Measurements from ENCODE around the gene MPHOSPH6.
"Not testable (repeated sequence)": the region's sequence is repeated elsewhere in the genome, so short reads cannot be mapped to it uniquely, and the experiment has no call there.

The MPHOSPH6 gene

DNA sequence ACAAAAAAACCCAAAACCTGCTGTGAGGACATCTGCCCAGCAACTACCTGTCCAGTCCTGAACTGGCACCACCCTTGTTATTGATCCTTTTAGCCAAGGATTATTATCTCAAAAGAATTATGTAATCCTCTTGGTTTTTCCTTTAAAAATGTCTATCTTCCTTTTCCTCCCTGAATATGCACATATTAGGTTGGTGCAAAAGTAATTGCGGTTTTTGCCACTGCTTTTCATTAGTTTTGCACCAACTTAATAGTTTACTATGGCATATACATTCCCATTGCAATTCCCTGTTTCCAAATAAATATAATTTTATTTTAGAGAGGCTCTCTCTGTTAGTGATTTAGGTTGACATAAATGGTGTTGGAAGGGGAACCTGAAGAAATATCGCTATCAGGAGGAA lies 51.3 kb downstream of the MPHOSPH6 start:
- DNase-seq (ENCODE audit: low spot score) = no peak

DNA sequence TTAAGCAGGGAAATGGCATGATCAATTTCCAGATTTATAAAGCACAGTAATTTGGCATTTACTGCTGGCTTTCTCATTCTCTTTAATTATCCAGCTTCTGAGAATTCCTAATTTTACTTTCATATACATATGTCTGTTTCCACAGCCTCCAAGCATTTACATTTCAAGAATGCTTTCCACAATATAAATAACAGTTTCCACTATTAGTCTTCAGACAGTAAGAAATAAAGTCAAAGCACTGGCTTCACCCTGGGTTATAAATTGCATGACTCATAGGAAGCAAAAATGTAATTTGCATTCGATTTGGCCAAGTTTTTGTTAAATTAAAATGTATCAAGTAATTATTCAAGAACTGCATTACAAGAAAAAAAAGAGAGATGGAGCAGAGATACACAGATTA lies 53.5 kb downstream of the MPHOSPH6 start:
- no peak for DNase-seq (ENCODE audit: low spot score)

DNA sequence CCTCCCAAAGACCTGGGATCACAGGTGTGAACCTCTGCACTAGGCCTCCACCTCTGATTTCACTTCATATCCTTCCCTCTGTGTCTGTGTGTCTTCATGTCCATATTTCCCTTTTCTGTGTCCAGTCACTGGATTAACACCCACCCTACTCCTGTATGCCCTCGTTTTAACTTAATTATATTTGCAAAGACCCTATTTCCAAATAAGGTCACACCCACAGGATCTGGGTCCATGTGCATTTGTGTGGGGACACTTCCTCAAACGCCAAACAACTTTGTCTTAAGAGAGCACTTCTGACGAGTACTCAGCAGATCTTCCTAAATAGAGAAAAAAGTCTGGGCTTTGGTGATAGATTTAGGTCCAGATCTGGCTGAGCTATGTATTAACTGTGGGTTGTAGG lies 56.3 kb downstream of the MPHOSPH6 start:
- DNase-seq (ENCODE audit: low spot score) = no peak

DNA sequence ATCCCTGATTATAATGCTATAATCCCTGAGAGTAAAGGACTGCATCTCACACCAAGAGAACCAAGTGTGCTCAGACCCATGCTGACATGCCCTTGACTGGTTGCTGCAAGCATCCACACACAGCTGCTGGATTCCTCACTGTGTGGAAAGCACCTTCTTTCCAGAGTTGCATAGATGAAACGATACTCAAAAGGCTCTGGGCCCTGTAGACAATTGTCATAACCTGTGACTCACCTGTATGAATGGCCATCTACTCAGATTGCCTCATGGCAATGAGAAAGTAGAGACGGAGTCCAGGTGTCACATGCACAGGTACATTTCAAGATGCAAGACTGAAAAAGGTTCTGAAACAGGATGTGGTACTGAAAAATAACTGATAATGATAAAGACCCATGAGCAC lies 58.1 kb downstream of the MPHOSPH6 start:
- no peak for DNase-seq (ENCODE audit: low spot score)

DNA sequence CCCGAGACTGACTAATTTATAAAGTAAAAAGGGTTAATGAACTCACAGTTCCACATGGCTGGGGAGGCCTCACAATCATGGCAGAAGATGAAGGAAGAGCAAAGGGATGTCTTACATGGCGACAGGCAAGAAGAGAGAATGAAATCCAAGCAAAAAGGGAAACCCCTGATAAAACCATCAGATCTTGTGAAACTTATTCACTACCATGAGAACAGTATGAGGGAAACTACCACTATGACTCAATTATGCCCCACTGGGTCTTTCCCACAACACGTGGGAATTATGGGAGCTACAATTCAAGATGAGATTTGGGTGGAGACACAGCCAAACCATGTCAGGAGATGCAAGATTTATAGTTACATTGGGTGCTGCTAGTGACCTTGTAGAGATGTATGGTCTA lies 60.8 kb downstream of the MPHOSPH6 start:
- not testable (repeated sequence) for DNase-seq (ENCODE audit: low spot score)

DNA sequence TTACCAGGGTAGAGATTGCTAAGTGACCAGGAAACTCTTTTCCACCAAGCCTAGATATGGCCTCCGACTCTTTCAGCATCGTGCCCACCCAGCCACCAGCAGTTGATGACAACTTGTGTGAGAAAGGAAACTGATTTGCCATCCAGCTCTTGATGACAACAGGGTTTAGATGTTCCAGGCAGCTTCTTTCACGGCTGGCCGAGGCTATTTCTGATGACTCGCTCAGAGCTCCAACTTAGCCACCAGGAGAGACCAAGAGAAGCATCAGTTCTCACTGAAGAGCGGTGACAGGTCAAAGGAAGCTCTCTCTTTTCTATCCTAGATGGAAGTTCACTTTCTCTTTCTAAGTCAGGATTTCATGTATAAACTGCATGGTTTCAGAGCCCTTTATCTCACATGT lies 61.2 kb downstream of the MPHOSPH6 start:
- no peak for DNase-seq (ENCODE audit: low spot score)

DNA sequence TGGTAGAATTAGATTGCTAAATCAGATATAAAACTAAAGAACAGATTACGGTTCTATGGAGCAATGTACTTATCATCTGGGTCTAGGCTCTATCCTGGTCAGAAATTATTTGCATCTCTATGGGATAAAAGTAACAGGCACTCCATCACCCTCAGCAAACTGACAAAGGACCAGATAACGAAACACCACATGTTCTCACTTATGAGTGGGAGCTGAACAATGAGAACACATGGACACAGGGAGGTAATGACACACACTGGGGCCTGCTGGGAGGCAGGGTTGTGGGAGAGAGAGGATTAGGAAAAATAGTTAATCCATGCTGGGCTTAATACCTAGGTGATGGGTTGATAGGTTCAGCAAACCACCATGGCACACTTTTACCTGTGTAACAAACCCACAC lies 61.9 kb downstream of the MPHOSPH6 start:
- no peak for DNase-seq (ENCODE audit: low spot score)

DNA sequence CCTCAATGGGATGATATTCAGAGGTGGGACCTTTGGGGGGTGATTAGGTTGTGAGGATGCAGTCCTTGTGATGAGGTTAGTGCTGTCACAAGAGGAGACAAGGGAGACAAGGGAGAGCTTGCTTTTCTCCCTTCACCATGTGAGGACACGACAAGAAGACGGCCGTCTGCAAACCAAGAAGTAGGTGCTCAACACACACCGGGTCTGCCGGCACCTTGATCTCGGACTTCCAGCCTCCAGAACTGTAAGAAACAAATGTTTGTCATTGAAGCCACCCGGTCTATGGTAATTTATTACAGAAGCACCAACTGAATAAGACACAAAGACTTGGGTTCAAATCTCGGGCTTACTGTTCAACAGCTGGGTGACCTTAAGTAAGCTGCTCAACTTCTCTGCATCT lies 64.9 kb downstream of the MPHOSPH6 start:
- DNase-seq (ENCODE audit: low spot score) = no peak

Measured in hematopoietic multipotent progenitor cell treated with erythropoietin and hydrocortisone succinate and interleukin-3 and kit ligand, for 15 days (in vitro differentiated cells).